H9 (cell line): ENCODE data around the gene UQCR11. TPM values are rescaled to one million over a fixed set of nuclear protein-coding genes. Genes with fewer than 3 reads are reported as not detected.

ENCODE experiments used
- DNase-seq: peaks from one replicate; pipeline ENCODE4 v3.0.0-alpha.2; 2017
- H2AFZ ChIP-seq: one replicate; pipeline ENCODE4 v1.6.1; 2013; ENCODE audit warnings: mild to moderate bottlenecking, low read length, control low read depth, moderate library complexity
- H2AK5ac ChIP-seq: 2 replicates; pipeline ENCODE4 v1.6.1; 2013; ENCODE audit warnings: low read length, control low read depth, mixed read lengths; ENCODE audit not compliant: insufficient read length
- H2BK120ac ChIP-seq: one replicate; pipeline ENCODE4 v1.6.1; 2013; ENCODE audit warnings: low read depth, mild to moderate bottlenecking, low read length, control low read depth, inconsistent platforms; ENCODE audit not compliant: poor library complexity, severe bottlenecking
- H2BK12ac ChIP-seq: 2 replicates; pipeline ENCODE4 v1.6.1; 2013; ENCODE audit warnings: low read length, control low read depth, mixed read lengths, low read depth; ENCODE audit not compliant: insufficient read length
- H2BK15ac ChIP-seq: 2 replicates; pipeline ENCODE4 v1.6.1; 2013; ENCODE audit warnings: low read depth, low read length, control low read depth
- H2BK20ac ChIP-seq: one replicate; pipeline ENCODE4 v1.6.1; 2013; ENCODE audit warnings: low read depth, mild to moderate bottlenecking, low read length, control low read depth, inconsistent platforms; ENCODE audit not compliant: poor library complexity, severe bottlenecking
- H2BK5ac ChIP-seq: 2 replicates; pipeline ENCODE4 v1.6.1; 2013; ENCODE audit warnings: low read length, control low read depth, mixed read lengths; ENCODE audit not compliant: insufficient read length
- H3K14ac ChIP-seq: 2 replicates; pipeline ENCODE4 v1.6.1; 2013; ENCODE audit warnings: low read length, control low read depth; ENCODE audit not compliant: insufficient read depth
- H3K18ac ChIP-seq: 2 replicates; pipeline ENCODE4 v1.6.1; 2013; ENCODE audit warnings: low read depth, mild to moderate bottlenecking, mixed read lengths, low read length, control low read depth; ENCODE audit not compliant: insufficient read length
- H3K23ac ChIP-seq: 2 replicates; pipeline ENCODE4 v1.6.1; 2013; ENCODE audit warnings: low read length, control low read depth, mixed read lengths, low read depth; ENCODE audit not compliant: insufficient read length
- H3K23me2 ChIP-seq: 2 replicates; pipeline ENCODE4 v1.6.1; 2013; ENCODE audit warnings: low read depth, mild to moderate bottlenecking, mixed read lengths, low read length, control low read depth; ENCODE audit not compliant: insufficient read length, poor library complexity, severe bottlenecking
- H3K27ac ChIP-seq: 2 replicates; pipeline ENCODE4 v1.5.1; 2013; ENCODE audit warnings: low read length, control low read depth, mixed read lengths, low read depth; ENCODE audit not compliant: insufficient read length
- H3K27me3 ChIP-seq: 2 replicates; pipeline ENCODE4 v1.6.1; 2013; ENCODE audit warnings: low read length, control low read depth, inconsistent platforms; ENCODE audit not compliant: insufficient read depth
- H3K4ac ChIP-seq: 2 replicates; pipeline ENCODE4 v1.6.1; 2013; ENCODE audit warnings: low read depth, mild to moderate bottlenecking, control low read depth, inconsistent platforms, low read length, moderate library complexity
- H3K4me1 ChIP-seq: 2 replicates; pipeline ENCODE4 v1.6.1; 2013; ENCODE audit warnings: low read length, control low read depth, inconsistent platforms; ENCODE audit not compliant: insufficient read depth
- H3K4me2 ChIP-seq: 2 replicates; pipeline ENCODE4 v1.6.1; 2013; ENCODE audit warnings: low read length, control low read depth, mixed read lengths; ENCODE audit not compliant: insufficient read length, insufficient read depth
- H3K56ac ChIP-seq: 2 replicates; pipeline ENCODE4 v1.6.1; 2013; ENCODE audit warnings: low read depth, mild to moderate bottlenecking, mixed read lengths, low read length, control low read depth; ENCODE audit not compliant: insufficient read length
- H3K79me1 ChIP-seq: 2 replicates; pipeline ENCODE4 v1.6.1; 2013; ENCODE audit warnings: low read depth, mild to moderate bottlenecking, moderate library complexity, low read length, control low read depth, inconsistent platforms; ENCODE audit not compliant: insufficient read depth, poor library complexity, severe bottlenecking
- H3K79me2 ChIP-seq: 2 replicates; pipeline ENCODE4 v1.6.1; 2013; ENCODE audit warnings: low read length, control low read depth, inconsistent platforms; ENCODE audit not compliant: insufficient read depth
- H3K9ac ChIP-seq: 2 replicates; pipeline ENCODE4 v1.6.1; 2013; ENCODE audit warnings: low read length, control low read depth, mixed read lengths; ENCODE audit not compliant: insufficient read length; ENCODE audit errors: extremely low read depth
- H3K9me3 ChIP-seq: one replicate; pipeline ENCODE4 v1.6.1; 2013; ENCODE audit warnings: low read depth, low read length, inconsistent platforms; ENCODE audit not compliant: control insufficient read depth
- H3T11ph ChIP-seq: one replicate; pipeline ENCODE4 v1.6.1; 2013; ENCODE audit warnings: mild to moderate bottlenecking, low read length, control low read depth, inconsistent platforms
- H4K20me1 ChIP-seq: one replicate; pipeline ENCODE4 v1.6.1; 2013; ENCODE audit not compliant: control insufficient read depth, insufficient read length, insufficient read depth
- H4K5ac ChIP-seq: 2 replicates; pipeline ENCODE4 v1.6.1; 2013; ENCODE audit warnings: low read depth, mild to moderate bottlenecking, mixed read lengths, low read length, control low read depth; ENCODE audit not compliant: insufficient read length
- H4K8ac ChIP-seq: replicated peaks from 2 replicates; pipeline ENCODE4 v1.6.1; 2013; ENCODE audit warnings: low read length, control low read depth, mixed read lengths, low read depth; ENCODE audit not compliant: insufficient read length
- H4K91ac ChIP-seq: 2 replicates; pipeline ENCODE4 v1.6.1; 2013; ENCODE audit warnings: low read depth, mild to moderate bottlenecking, moderate library complexity, mixed read lengths, low read length, control low read depth; ENCODE audit not compliant: insufficient read length
- H3K27ac Mint-ChIP-seq, 3 experiments: 2 replicates in 2 of 3; 3 replicates in 1 of 3; pipeline ENCODE4 v1.8.0; 2020 to 2021; ENCODE audit warnings: mixed read lengths in 3 of 3, mild to moderate bottlenecking in 1 of 3, moderate library complexity in 1 of 3
- H3K27me3 Mint-ChIP-seq: 2 replicates; pipeline ENCODE4 v1.8.0; 2021; ENCODE audit warnings: low read depth, mild to moderate bottlenecking, moderate library complexity, mixed read lengths
- H3K36me3 Mint-ChIP-seq, 3 experiments: 2 replicates in 2 of 3; 3 replicates in 1 of 3; pipeline ENCODE4 v1.8.0; 2020 to 2021; ENCODE audit warnings: low read depth in 3 of 3, mixed read lengths in 3 of 3; ENCODE audit not compliant: insufficient read depth in 1 of 3
- H3K4me1 Mint-ChIP-seq, 2 experiments: 2 replicates each; pipeline ENCODE4 v1.8.0; 2020; ENCODE audit warnings: mixed read lengths in 2 of 2
- H3K4me3 Mint-ChIP-seq, 2 experiments: 2 replicates in 1 of 2; 3 replicates in 1 of 2; pipeline ENCODE4 v1.8.0; 2020 to 2021; ENCODE audit warnings: mild to moderate bottlenecking in 2 of 2, mixed read lengths in 2 of 2, moderate library complexity in 1 of 2
- H3K9me3 Mint-ChIP-seq, 2 experiments: 2 replicates in 1 of 2; 3 replicates in 1 of 2; pipeline ENCODE4 v1.8.0; 2020; ENCODE audit warnings: mild to moderate bottlenecking in 2 of 2, mixed read lengths in 2 of 2, moderate library complexity in 1 of 2
- CTCF ChIP-seq: fragments of 200-600 bp; sonication (generic); conservative IDR thresholded peaks from 3 replicates; pipeline ENCODE4 v1.8.0; 2021; ENCODE audit warnings: antibody characterized with exemption, mild to moderate bottlenecking
- WGBS: extraction: QIAGEN DNeasy Blood & Tissue Kit; methylation state at CpG from one replicate; pipeline ENCODE4 v1.1.7; 2013; ENCODE audit warnings: missing lambda C conversion rate, low lambda C conversion rate, mixed read lengths; ENCODE audit not compliant: insufficient read length; ENCODE audit errors: extremely low coverage; 5-methylcytosine and 5-hydroxymethylcytosine counted together
- total RNA-seq: library from RNA; stranded (reverse); gene quantifications from 2 replicates; pipeline ENCODE4 v1.2.1, GENCODE V29; 2021

Gene UQCR11
- total RNA-seq, 1 experiment from 2014 or later, result 174 TPM

GRCh38 chr19:1556390-1557070 is 48.7 kb downstream of the UQCR11 start:
- Histone ChIP-seq H4K5ac (no peak overlapping the region), H3K9ac (no peak overlapping the region), H2BK15ac (no peak overlapping the region), H3K27me3 (no peaks in the 10 kb centered on the region), H2AFZ (no peak overlapping the region), H2BK20ac (no peak overlapping the region), H3K56ac (no peak overlapping the region), H3K79me1 (peaks cover 6% of the 10 kb centered on the region), H4K20me1 (no peaks in the 10 kb centered on the region), H3K79me2 (peaks cover 11% of the 10 kb centered on the region; the same call in 1 of the 2 replicates), H4K8ac (no peak overlapping the region), H2BK120ac (no peak overlapping the region), H3K18ac (no peak overlapping the region), H3T11ph (no peak overlapping the region), H3K23me2 (no peaks in the 10 kb centered on the region), H3K23ac (no peak overlapping the region), H3K4me1 (no peaks in the 10 kb centered on the region), H4K91ac (no peak overlapping the region), H2BK5ac (no peak overlapping the region), H3K4me2 (no peak overlapping the region), H3K27ac (no peak overlapping the region), H3K4ac (no peak overlapping the region), H3K14ac (no peak overlapping the region; the same call in 1 of the 2 replicates), H3K9me3 (no peaks in the 10 kb centered on the region), H2AK5ac (no peak overlapping the region), H2BK12ac (no peak overlapping the region)
- Mint-ChIP-seq H3K36me3 (peaks cover 0 to 30% (median 23%) of the 10 kb centered on the region in 3 experiments; a peak in 5 of 7 replicates), H3K27ac (no peak overlapping the region), H3K4me3 (no peak overlapping the region; a peak in 1 of 5 replicates), H3K27me3 (no peaks in the 10 kb centered on the region; the same call in 1 of the 2 replicates), H3K9me3 (no peaks in the 10 kb centered on the region), H3K4me1 (0 out of 4 replicates have a peak, but pooled peaks cover 0 to 2% of the 10 kb centered on the region in 2 experiments)
- no peak for DNase-seq
- no peak for TF ChIP-seq CTCF
- no CpG with 5 or more reads among the region's 66 CpGs for WGBS
